Erythroblast (primary cell): Measurements from ENCODE around the gene PDE4D.

Experiments used
- GATA1 ChIP-seq: IDR thresholded peaks from 2 replicates; pipeline ENCODE4 v1.6.1; 2011; ENCODE audit warnings: low read depth, mild to moderate bottlenecking, control low read depth, low read length, moderate library complexity
- POLR2A ChIP-seq: IDR thresholded peaks from 2 replicates; pipeline ENCODE4 v1.6.1; 2011; ENCODE audit warnings: mild to moderate bottlenecking, low read length

- TF ChIP-seq POLR2A (no peak), GATA1 (no peak)
Observed at GRCh38 chr5:59173578-59173977, 719.9 kb downstream of the PDE4D start.
